HG03558 (cell line): ENCODE results near the gene LCLAT1.
"Not testable (repeated sequence)": the region's sequence is repeated elsewhere in the genome, so short reads cannot be mapped to it uniquely, and the experiment has no call there.

Experiments used
- ATAC-seq: cut with Tn5 transposase; IDR thresholded peaks from one replicate; pipeline ENCODE4 v1.9.1; 2021; ENCODE audit warnings: moderate number of reproducible peaks; ENCODE audit not compliant: unreplicated experiment; ENCODE audit errors: extremely low read depth

The LCLAT1 gene

GRCh38 chr2:30626397-30626796 lies 179.4 kb downstream of the LCLAT1 start:
- no peak for ATAC-seq

- no peak for ATAC-seq
Observed at GRCh38 chr2:30627151-30627550, 180.1 kb downstream of the LCLAT1 start.

DNA sequence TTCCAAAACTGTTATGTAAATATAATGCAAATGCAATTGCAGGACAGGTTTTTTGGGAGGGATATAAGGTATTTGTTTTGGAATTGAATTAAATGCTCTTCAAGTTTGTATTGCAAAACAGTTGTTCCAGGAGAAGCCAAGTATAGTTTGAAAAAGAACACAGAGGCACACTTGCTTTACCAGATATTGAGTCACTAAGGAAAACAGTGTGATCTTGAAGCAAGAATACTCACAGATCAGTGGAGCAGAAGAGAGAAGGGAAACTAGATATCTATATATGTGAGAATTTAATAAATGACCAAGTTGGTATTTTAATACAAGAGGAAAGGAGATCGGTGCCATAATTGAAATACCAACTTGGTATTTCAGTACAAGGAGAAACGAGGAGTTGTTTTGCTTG lies 181.3 kb downstream of the LCLAT1 start:
- no peak for ATAC-seq

GRCh38 chr2:30629866-30630265 lies 182.8 kb downstream of the LCLAT1 start:
- ATAC-seq, result no peak

- no peak for ATAC-seq
Observed at GRCh38 chr2:30631051-30631671, 184.1 kb downstream of the LCLAT1 start.

DNA sequence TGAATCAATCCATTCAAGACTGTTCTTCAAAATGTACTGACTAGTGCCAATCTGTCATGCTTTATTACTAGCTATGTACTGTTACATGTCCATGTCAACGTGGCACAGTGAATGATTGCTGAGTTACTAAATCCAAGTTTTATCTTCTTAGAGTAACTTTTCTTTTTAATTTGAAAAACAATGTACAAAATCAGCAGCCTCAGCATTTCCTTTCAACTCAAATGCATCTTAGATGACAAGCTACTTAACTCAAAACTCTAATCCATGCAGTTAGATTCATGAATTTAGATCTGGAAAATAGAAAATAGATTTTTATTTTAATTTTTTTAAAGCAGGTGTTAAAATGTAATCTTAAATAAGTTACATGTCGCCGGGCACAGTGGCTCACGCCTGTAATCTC lies 186.0 kb downstream of the LCLAT1 start:
- no peak for ATAC-seq

DNA sequence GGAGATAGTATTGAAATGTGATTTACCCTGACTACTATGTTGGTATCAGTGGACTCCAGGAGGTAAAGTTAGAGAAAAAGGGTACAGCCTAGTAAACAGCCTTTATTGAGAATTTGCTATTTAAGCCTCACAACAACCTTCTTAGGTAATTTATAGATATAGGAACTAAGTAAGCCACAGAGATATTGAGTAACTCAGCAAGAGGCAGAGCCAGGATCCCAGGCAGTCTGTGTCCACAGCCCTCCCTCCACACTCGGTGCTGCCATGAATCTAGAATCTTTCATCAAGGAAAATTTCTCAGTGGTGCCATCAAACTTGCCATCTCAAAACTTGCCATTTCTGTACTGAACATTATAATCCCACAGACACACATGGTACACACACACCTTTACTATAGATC lies 189.3 kb downstream of the LCLAT1 start:
- ATAC-seq, result no peak

DNA sequence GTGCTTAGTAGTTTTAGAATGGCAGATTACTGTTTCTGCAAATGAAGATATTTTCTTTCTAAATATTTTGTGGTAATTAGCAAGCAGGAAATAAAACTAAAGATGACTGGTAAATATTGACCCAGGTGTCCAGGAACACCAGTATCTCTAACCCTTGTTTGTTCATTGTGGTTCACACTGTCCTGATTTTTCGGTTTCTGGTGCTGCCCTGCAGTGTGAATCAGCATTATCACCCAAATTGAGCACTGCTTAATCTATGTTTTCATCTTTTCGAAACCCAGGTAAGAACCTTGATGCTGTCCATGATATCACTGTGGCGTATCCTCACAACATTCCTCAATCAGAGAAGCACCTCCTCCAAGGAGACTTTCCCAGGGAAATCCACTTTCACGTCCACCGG lies 192.8 kb downstream of the LCLAT1 start:
- no peak for ATAC-seq

GRCh38 chr2:30641765-30642345 lies 194.8 kb downstream of the LCLAT1 start:
- no peak for ATAC-seq

- ATAC-seq, result not testable (repeated sequence)
Observed at GRCh38 chr2:30643013-30643412, 196.0 kb downstream of the LCLAT1 start.

DNA sequence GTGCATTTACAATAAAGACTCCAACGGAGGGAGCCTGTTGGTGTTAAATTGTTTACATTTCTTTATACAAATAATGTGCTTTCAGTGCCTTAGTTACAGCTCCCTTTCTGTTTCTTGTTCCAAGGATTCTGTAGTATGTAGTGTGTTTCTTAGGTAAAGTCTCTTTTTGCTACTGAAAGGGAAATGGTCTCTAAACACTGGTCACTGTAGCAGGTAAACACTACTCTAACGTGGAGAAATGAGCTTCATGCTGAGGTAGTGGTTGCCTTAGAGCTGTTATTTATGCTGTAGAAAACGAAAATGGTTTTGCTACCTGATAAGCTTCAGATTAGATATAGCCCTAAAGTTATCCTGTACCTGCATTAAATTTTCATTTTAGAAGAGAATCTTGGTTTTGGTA lies 196.6 kb downstream of the LCLAT1 start:
- ATAC-seq, result no peak

DNA sequence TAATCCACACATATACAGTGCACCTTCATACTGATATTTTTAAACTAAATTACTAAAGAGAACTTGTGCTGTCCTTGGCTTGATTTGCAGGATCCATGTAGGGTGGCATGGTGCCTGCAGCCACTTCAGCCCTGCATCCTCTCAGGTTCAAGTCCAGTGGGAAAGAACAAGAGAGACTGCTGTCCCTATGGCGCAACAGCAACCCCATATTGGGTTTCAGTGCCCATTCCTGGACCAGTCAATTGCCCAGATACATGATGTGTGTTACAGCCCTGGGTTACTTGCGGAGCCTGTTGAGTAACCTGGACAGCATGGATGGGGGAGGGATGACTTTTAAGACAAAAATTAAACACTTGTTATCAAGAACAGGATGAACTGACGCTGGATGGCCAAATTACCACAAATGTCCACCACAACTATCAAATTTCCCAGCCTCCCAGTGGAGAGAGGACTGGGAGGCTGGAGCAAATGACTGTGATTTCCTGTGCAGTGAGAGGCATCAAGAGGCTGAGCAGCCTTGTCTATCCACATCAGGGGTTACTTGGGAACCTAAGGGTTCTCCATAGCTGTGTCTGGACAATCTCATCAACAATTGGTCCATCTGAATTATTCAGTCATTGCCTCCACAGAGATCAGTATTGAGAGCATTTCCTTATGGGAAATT lies 198.2 kb downstream of the LCLAT1 start:
- ATAC-seq, result no peak

- ATAC-seq, result no peak
Observed at GRCh38 chr2:30645745-30646119, 198.7 kb downstream of the LCLAT1 start.

DNA sequence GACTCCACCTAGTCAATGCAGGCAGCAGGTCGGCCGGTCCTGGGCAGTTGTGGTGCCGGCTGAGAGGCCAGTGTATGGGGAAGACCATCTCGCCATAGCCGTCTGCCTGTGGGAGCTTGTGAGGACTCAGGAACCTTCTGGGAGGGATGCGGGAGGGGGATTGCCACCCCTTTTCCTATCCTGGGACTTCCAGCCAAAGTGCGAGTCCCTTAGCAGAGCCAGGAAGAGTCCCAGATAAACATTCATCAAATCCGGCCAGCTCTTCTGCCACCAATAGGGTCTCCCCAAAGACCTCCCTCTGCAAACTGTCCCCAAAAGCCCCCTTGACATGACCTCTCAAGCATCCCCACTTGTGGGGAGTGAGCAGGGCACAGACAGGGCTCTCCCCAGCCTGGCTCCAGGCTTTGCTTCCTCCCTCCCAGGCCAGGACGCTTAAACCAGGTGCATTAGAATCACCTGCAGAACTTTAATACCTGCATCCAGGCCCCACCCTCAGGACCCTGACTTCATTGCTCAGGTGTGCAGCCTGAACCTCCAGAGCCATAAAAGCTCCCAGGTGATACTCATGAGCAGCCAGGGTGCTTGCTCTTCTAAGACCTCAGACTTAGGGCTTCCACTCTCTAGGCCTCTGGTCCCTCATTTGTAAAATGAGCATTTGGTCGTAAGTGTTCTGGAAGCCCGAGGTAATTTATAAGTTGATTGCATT lies 200.9 kb downstream of the LCLAT1 start:
- no peak for ATAC-seq

GRCh38 chr2:30649278-30649677 lies 202.2 kb downstream of the LCLAT1 start:
- no peak for ATAC-seq

DNA sequence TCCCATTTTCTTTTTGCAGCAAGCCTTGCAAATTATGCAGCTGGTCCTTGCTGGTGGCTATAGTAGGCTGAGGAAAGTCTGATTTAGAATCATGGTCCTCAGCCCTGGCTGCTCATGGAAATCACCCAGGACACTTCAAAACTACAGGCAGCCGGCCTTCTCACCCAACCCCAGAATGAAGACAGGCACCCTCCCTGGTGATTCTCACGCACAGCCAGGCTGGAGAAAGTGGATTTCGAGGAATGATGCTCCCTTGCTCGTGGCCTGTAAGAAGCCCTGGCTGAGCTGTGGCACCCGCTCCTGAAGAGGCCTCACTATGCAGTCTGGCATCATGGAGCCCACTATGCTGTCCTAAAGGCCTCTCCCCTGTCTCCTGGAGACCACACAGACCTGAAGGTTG lies 202.8 kb downstream of the LCLAT1 start:
- ATAC-seq, result no peak

DNA sequence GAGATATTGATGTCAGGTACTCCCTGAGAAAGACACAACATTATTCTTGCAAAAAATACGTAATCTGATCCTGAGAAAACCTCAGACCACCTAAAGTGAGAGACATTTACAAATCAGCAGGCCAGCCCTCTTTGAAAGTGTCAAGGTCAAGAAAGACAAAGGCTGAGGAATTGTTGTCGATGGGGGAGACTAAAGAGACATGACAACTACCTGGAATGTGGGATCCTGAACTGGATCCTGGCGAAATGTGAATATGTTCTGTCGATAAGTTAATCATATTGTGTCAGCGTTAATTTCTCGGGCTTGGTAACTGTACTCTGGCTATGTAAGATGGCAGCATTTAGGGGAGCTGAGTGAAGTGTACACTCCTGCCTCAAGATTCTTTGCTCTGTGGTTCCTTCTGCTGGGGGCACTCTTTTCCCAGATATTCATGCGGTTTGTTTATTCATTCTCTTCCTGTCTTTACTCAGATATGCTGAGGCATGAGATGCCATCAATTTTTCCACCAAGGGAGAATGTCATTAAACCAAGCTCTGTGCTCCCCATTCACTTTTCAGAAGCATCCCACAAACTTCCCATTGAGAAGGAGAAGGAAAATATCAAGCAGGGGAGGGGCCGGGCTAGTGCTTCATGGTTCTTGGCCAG lies 205.3 kb downstream of the LCLAT1 start:
- no peak for ATAC-seq

DNA sequence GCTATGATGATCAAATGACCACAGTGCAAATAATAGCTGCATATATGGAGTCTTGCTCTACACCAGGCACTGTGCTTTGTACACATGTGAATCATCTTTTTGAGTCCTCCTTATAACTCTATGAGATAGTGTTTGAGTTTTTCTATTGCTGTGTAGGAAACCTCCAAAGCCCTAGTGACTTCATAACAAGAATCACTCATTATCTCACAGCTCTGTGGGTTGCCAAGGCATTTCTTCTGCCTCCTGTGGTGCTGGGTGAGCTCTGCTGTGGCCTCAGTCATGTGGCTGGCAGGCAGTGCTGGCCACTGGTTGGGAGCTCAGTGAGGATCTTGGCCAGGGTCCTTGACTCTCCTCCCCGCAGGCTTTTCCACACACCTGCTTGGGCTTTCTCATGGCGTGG lies 206.8 kb downstream of the LCLAT1 start:
- no peak for ATAC-seq

DNA sequence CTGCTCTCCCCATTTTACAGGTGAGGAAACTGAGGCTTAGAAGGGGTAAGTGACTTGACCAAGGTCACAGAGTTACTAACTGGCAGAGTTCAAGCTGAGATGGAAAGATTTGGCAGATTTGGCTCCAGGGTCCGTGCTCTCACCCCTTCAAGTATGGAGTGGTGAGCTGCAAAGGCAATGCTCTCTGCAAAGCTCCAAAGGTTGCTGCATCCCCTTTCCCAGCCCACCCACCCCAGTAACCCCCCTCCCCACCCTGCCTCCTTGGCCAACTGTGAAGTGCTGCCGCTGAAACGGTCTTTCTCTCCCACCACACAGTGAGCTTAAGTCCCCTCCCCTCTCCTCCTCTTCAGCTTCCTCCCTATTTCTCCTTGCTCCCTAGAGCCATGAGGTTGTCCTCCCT lies 207.4 kb downstream of the LCLAT1 start:
- ATAC-seq, result no peak

GRCh38 chr2:30655211-30655610 lies 208.2 kb downstream of the LCLAT1 start:
- ATAC-seq, result no peak

- no peak for ATAC-seq
Observed at GRCh38 chr2:30655660-30656059, 208.6 kb downstream of the LCLAT1 start.
